H9 (cell line): ENCODE data around the gene ZFP91. TPM values are rescaled to one million over a fixed set of nuclear protein-coding genes. Genes with fewer than 3 reads are reported as not detected.
A peak's percentile ranks its signal among the peaks of the same experiment; 100 is the strongest.

Source experiments
- DNase-seq: peaks from one replicate; pipeline ENCODE4 v3.0.0-alpha.2; 2017
- H2AFZ ChIP-seq: one replicate; pipeline ENCODE4 v1.6.1; 2013; ENCODE audit warnings: mild to moderate bottlenecking, low read length, control low read depth, moderate library complexity
- H2AK5ac ChIP-seq: 2 replicates; pipeline ENCODE4 v1.6.1; 2013; ENCODE audit warnings: low read length, control low read depth, mixed read lengths; ENCODE audit not compliant: insufficient read length
- H2BK120ac ChIP-seq: one replicate; pipeline ENCODE4 v1.6.1; 2013; ENCODE audit warnings: low read depth, mild to moderate bottlenecking, low read length, control low read depth, inconsistent platforms; ENCODE audit not compliant: poor library complexity, severe bottlenecking
- H2BK12ac ChIP-seq: 2 replicates; pipeline ENCODE4 v1.6.1; 2013; ENCODE audit warnings: low read length, control low read depth, mixed read lengths, low read depth; ENCODE audit not compliant: insufficient read length
- H2BK15ac ChIP-seq: 2 replicates; pipeline ENCODE4 v1.6.1; 2013; ENCODE audit warnings: low read depth, low read length, control low read depth
- H2BK20ac ChIP-seq: one replicate; pipeline ENCODE4 v1.6.1; 2013; ENCODE audit warnings: low read depth, mild to moderate bottlenecking, low read length, control low read depth, inconsistent platforms; ENCODE audit not compliant: poor library complexity, severe bottlenecking
- H2BK5ac ChIP-seq: 2 replicates; pipeline ENCODE4 v1.6.1; 2013; ENCODE audit warnings: low read length, control low read depth, mixed read lengths; ENCODE audit not compliant: insufficient read length
- H3K14ac ChIP-seq: 2 replicates; pipeline ENCODE4 v1.6.1; 2013; ENCODE audit warnings: low read length, control low read depth; ENCODE audit not compliant: insufficient read depth
- H3K18ac ChIP-seq: 2 replicates; pipeline ENCODE4 v1.6.1; 2013; ENCODE audit warnings: low read depth, mild to moderate bottlenecking, mixed read lengths, low read length, control low read depth; ENCODE audit not compliant: insufficient read length
- H3K23ac ChIP-seq: 2 replicates; pipeline ENCODE4 v1.6.1; 2013; ENCODE audit warnings: low read length, control low read depth, mixed read lengths, low read depth; ENCODE audit not compliant: insufficient read length
- H3K23me2 ChIP-seq: 2 replicates; pipeline ENCODE4 v1.6.1; 2013; ENCODE audit warnings: low read depth, mild to moderate bottlenecking, mixed read lengths, low read length, control low read depth; ENCODE audit not compliant: insufficient read length, poor library complexity, severe bottlenecking
- H3K27ac ChIP-seq: 2 replicates; pipeline ENCODE4 v1.5.1; 2013; ENCODE audit warnings: low read length, control low read depth, mixed read lengths, low read depth; ENCODE audit not compliant: insufficient read length
- H3K27me3 ChIP-seq: 2 replicates; pipeline ENCODE4 v1.6.1; 2013; ENCODE audit warnings: low read length, control low read depth, inconsistent platforms; ENCODE audit not compliant: insufficient read depth
- H3K4ac ChIP-seq: 2 replicates; pipeline ENCODE4 v1.6.1; 2013; ENCODE audit warnings: low read depth, mild to moderate bottlenecking, control low read depth, inconsistent platforms, low read length, moderate library complexity
- H3K4me1 ChIP-seq: 2 replicates; pipeline ENCODE4 v1.6.1; 2013; ENCODE audit warnings: low read length, control low read depth, inconsistent platforms; ENCODE audit not compliant: insufficient read depth
- H3K4me2 ChIP-seq: 2 replicates; pipeline ENCODE4 v1.6.1; 2013; ENCODE audit warnings: low read length, control low read depth, mixed read lengths; ENCODE audit not compliant: insufficient read length, insufficient read depth
- H3K56ac ChIP-seq: 2 replicates; pipeline ENCODE4 v1.6.1; 2013; ENCODE audit warnings: low read depth, mild to moderate bottlenecking, mixed read lengths, low read length, control low read depth; ENCODE audit not compliant: insufficient read length
- H3K79me1 ChIP-seq: 2 replicates; pipeline ENCODE4 v1.6.1; 2013; ENCODE audit warnings: low read depth, mild to moderate bottlenecking, moderate library complexity, low read length, control low read depth, inconsistent platforms; ENCODE audit not compliant: insufficient read depth, poor library complexity, severe bottlenecking
- H3K79me2 ChIP-seq: 2 replicates; pipeline ENCODE4 v1.6.1; 2013; ENCODE audit warnings: low read length, control low read depth, inconsistent platforms; ENCODE audit not compliant: insufficient read depth
- H3K9ac ChIP-seq: 2 replicates; pipeline ENCODE4 v1.6.1; 2013; ENCODE audit warnings: low read length, control low read depth, mixed read lengths; ENCODE audit not compliant: insufficient read length; ENCODE audit errors: extremely low read depth
- H3K9me3 ChIP-seq: one replicate; pipeline ENCODE4 v1.6.1; 2013; ENCODE audit warnings: low read depth, low read length, inconsistent platforms; ENCODE audit not compliant: control insufficient read depth
- H3T11ph ChIP-seq: one replicate; pipeline ENCODE4 v1.6.1; 2013; ENCODE audit warnings: mild to moderate bottlenecking, low read length, control low read depth, inconsistent platforms
- H4K20me1 ChIP-seq: one replicate; pipeline ENCODE4 v1.6.1; 2013; ENCODE audit not compliant: control insufficient read depth, insufficient read length, insufficient read depth
- H4K5ac ChIP-seq: 2 replicates; pipeline ENCODE4 v1.6.1; 2013; ENCODE audit warnings: low read depth, mild to moderate bottlenecking, mixed read lengths, low read length, control low read depth; ENCODE audit not compliant: insufficient read length
- H4K8ac ChIP-seq: replicated peaks from 2 replicates; pipeline ENCODE4 v1.6.1; 2013; ENCODE audit warnings: low read length, control low read depth, mixed read lengths, low read depth; ENCODE audit not compliant: insufficient read length
- H4K91ac ChIP-seq: 2 replicates; pipeline ENCODE4 v1.6.1; 2013; ENCODE audit warnings: low read depth, mild to moderate bottlenecking, moderate library complexity, mixed read lengths, low read length, control low read depth; ENCODE audit not compliant: insufficient read length
- H3K27ac Mint-ChIP-seq, 3 experiments: 2 replicates in 2 of 3; 3 replicates in 1 of 3; pipeline ENCODE4 v1.8.0; 2020 to 2021; ENCODE audit warnings: mixed read lengths in 3 of 3, mild to moderate bottlenecking in 1 of 3, moderate library complexity in 1 of 3
- H3K27me3 Mint-ChIP-seq: 2 replicates; pipeline ENCODE4 v1.8.0; 2021; ENCODE audit warnings: low read depth, mild to moderate bottlenecking, moderate library complexity, mixed read lengths
- H3K36me3 Mint-ChIP-seq, 3 experiments: 2 replicates in 2 of 3; 3 replicates in 1 of 3; pipeline ENCODE4 v1.8.0; 2020 to 2021; ENCODE audit warnings: low read depth in 3 of 3, mixed read lengths in 3 of 3; ENCODE audit not compliant: insufficient read depth in 1 of 3
- H3K4me1 Mint-ChIP-seq, 2 experiments: 2 replicates each; pipeline ENCODE4 v1.8.0; 2020; ENCODE audit warnings: mixed read lengths in 2 of 2
- H3K4me3 Mint-ChIP-seq, 2 experiments: 2 replicates in 1 of 2; 3 replicates in 1 of 2; pipeline ENCODE4 v1.8.0; 2020 to 2021; ENCODE audit warnings: mild to moderate bottlenecking in 2 of 2, mixed read lengths in 2 of 2, moderate library complexity in 1 of 2
- H3K9me3 Mint-ChIP-seq, 2 experiments: 2 replicates in 1 of 2; 3 replicates in 1 of 2; pipeline ENCODE4 v1.8.0; 2020; ENCODE audit warnings: mild to moderate bottlenecking in 2 of 2, mixed read lengths in 2 of 2, moderate library complexity in 1 of 2
- CTCF ChIP-seq: fragments of 200-600 bp; sonication (generic); conservative IDR thresholded peaks from 3 replicates; pipeline ENCODE4 v1.8.0; 2021; ENCODE audit warnings: antibody characterized with exemption, mild to moderate bottlenecking
- WGBS: extraction: QIAGEN DNeasy Blood & Tissue Kit; methylation state at CpG from one replicate; pipeline ENCODE4 v1.1.7; 2013; ENCODE audit warnings: missing lambda C conversion rate, low lambda C conversion rate, mixed read lengths; ENCODE audit not compliant: insufficient read length; ENCODE audit errors: extremely low coverage; 5-methylcytosine and 5-hydroxymethylcytosine counted together
- total RNA-seq: library from RNA; stranded (reverse); gene quantifications from 2 replicates; pipeline ENCODE4 v1.2.1, GENCODE V29; 2021

Gene ZFP91
- total RNA-seq, 1 experiment from 2014 or later, result 32.9 TPM

DNA sequence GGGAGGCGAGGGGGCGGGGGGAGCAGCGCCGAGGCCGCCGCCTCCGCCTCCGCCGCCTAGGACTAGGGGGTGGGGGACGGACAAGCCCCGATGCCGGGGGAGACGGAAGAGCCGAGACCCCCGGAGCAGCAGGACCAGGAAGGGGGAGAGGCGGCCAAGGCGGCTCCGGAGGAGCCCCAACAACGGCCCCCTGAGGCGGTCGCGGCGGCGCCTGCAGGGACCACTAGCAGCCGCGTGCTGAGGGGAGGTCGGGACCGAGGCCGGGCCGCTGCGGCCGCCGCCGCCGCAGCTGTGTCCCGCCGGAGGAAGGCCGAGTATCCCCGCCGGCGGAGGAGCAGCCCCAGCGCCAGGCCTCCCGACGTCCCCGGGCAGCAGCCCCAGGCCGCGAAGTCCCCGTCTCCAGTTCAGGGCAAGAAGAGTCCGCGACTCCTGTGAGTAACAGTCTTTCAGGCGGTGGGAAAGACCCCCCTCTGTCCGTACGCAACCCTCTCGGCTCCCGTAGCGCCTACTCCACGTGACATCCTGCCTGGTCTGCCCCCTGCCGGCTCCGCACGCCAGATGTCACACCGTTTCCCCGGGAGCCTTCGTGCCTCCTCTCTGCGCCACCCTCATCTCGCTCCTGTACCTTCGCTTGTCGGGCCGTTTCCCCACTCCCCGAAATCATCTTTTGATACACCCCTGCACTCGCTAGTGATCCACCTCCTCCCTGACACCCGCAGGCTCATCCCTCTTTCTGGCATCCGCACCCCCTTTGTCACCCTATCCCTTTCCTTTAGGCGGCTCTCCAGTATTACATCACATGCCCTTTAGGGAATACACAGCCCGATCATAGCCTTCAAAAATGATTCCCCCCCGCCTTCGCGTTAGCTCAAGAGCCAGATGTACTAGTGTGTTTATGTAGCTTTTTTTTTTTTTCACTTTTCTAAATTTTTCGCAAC is 598 bp downstream of the ZFP91 start:
- Histone ChIP-seq H4K91ac (no peak overlapping the region), H2BK20ac (no peak overlapping the region), H3K4me2 (peak overlapping the region; percentile 78), H3K4ac (no peak overlapping the region; the same call in 1 of the 2 replicates), H3K9me3 (no peaks in the 10 kb centered on the region), H3K4me1 (0 out of 2 replicates have a peak, but pooled peaks cover 3% of the 10 kb centered on the region), H3K79me1 (no peaks in the 10 kb centered on the region), H4K20me1 (no peaks in the 10 kb centered on the region), H3K23me2 (peaks cover 4% of the 10 kb centered on the region), H3K27me3 (no peaks in the 10 kb centered on the region), H4K5ac (no peak overlapping the region), H3K9ac (peak overlapping the region; percentile 89), H3K23ac (no peak overlapping the region), H4K8ac (no peak overlapping the region), H2AK5ac (no peak overlapping the region), H3K27ac (peak overlapping the region; percentile 15), H3K18ac (peak overlapping the region; percentile 87), H3K14ac (peak overlapping the region; percentile 96), H3K79me2 (peaks cover 23% of the 10 kb centered on the region; the same call in 1 of the 2 replicates), H3T11ph (no peak overlapping the region), H2BK5ac (no peak overlapping the region), H2BK120ac (no peak overlapping the region), H3K56ac (no peak overlapping the region), H2BK12ac (no peak overlapping the region), H2AFZ (no peak overlapping the region), H2BK15ac (no peak overlapping the region)
- no peaks in the 10 kb centered on the region; a peak in 2 of 5 replicates for H3K9me3 Mint-ChIP-seq
- peak overlapping the region; percentile 89 to 99 (median 97) for H3K27ac Mint-ChIP-seq
- no peaks in the 10 kb centered on the region; the same call in 1 of the 2 replicates for H3K27me3 Mint-ChIP-seq
- H3K4me1 Mint-ChIP-seq, result peaks cover 26 to 29% of the 10 kb centered on the region in 2 experiments
- peak; percentile 87 for DNase-seq
- H3K36me3 Mint-ChIP-seq, result peaks cover 0 to 6% (median 3%) of the 10 kb centered on the region in 3 experiments; a peak in 5 of 7 replicates
- TF ChIP-seq CTCF, result peak; percentile 71
- H3K4me3 Mint-ChIP-seq, result peak overlapping the region; percentile 99 to 100
- WGBS, result no CpG with 5 or more reads among the region's 78 CpGs
